Coronary artery (tissue), 2 donors: ENCODE measurements around the gene FKBP3.

Experiments used
- DNase-seq: peaks from one replicate; pipeline ENCODE4 v3.0.0-alpha.2; 2017; ENCODE audit warnings: low spot score
- H3K27ac ChIP-seq, 2 donors: fragments of 200-600 bp; sonication (generic); one replicate each; pipeline ENCODE4 v1.5.1; 2016 to 2019
- H3K4me3 ChIP-seq: fragments of 200-600 bp; sonication (generic); 2 replicates; pipeline ENCODE4 v1.5.1; 2016; ENCODE audit warnings: mild to moderate bottlenecking, moderate library complexity
- TF ChIP-seq, protein P1 (sequence below): fragments of 200-600 bp; sonication (generic); IDR thresholded peaks from one replicate; pipeline ENCODE4 v1.5.1; 2019; ENCODE audit warnings: antibody characterized with exemption

FKBP3 gene

DNA sequence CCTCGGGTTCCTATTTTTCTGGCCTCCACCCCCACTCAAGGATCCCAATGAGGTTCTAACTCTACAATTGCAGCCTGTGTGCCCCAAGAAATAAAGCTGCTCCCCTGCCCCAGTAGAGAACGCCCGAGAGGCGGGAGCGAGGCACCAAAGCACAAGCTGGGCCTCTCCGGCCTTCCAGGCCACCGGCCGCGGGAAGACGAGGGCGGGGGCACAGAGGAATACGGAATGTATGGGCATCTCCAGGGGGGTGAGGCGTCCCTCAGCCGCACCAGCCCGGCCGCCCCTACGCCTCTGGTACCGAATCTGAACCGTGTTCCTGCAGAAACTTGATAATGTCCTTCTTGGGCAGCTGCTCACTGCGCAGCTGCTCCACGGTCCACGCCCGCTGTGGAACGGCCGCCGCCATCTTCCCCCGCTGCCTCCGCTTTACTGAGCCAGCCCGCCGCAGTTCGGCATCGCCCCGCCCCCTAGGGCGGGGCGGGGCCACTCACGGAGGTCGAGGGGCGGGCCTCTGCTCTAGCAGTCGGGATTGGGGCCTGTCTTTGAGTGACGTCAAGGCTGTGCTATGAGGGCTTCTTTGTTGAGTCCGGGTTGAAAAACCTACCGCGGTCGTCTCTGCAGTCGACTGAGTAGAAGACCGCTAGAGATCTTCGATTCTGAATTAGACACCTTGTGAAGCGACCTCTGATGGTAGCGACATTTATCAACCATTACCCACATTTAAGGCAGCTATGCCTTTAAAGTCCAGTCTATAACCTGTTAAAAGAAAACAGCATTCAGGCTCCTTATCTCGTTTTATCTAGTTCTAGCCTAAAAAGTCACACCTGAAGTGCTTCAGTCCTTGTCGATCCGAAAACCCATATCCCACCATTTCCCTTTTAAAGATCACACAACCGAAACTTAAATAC lies at the start of gene FKBP3:
FKBP3 (minus strand) TSS at position 431 of the 908 bp plus-strand sequence; CDS start at position 406, 25 bp downstream.
- peak within 1 kb of the TSS; percentile 71 to 81 for H3K27ac ChIP-seq
- peak; percentile 97 for DNase-seq
- H3K4me3 ChIP-seq = peak within 1 kb of the TSS; percentile 74
- TF ChIP-seq, protein P1, sequence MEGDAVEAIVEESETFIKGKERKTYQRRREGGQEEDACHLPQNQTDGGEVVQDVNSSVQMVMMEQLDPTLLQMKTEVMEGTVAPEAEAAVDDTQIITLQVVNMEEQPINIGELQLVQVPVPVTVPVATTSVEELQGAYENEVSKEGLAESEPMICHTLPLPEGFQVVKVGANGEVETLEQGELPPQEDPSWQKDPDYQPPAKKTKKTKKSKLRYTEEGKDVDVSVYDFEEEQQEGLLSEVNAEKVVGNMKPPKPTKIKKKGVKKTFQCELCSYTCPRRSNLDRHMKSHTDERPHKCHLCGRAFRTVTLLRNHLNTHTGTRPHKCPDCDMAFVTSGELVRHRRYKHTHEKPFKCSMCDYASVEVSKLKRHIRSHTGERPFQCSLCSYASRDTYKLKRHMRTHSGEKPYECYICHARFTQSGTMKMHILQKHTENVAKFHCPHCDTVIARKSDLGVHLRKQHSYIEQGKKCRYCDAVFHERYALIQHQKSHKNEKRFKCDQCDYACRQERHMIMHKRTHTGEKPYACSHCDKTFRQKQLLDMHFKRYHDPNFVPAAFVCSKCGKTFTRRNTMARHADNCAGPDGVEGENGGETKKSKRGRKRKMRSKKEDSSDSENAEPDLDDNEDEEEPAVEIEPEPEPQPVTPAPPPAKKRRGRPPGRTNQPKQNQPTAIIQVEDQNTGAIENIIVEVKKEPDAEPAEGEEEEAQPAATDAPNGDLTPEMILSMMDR = no peak

DNA sequence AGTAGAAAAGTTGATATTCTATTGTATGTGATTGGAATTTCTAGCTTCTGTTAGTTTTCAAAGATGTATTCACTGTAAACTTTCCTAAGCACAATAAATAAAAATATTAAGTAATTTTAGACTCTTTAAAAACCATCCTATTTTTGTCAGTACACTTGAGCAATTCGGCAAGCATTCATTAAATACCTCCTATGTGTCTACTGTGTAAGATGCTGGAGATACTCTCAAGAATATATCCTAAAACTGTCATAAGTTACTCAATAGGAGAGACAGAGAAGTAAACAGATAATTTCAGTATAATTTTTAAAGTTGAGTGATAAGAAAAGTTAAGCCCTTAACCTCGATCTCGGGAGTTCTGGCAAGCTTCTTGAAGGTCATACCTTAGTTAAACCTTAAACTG lies 47.5 kb upstream of the FKBP3 start:
- no peak for DNase-seq
- H3K27ac ChIP-seq = no peak overlapping the region
- TF ChIP-seq, protein P1 = no peak
- H3K4me3 ChIP-seq = no peak overlapping the region

DNA sequence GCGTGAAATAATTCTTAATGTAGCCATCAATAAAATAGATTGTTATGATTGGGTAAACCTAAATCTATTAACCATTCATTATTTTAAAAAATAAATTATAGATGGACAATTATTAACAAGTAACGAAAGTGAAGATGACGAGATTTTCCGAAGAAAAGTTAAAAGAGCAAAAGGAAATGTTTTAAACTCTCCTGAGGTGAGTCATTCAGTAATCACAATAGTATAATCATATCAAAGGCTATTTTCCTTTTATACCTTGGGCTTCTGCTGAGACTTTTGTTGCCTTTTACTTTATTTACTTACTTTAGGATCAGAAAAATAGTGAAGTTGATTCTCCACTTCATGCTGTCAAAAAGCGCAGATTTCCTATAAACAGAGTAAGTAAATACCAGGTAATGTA lies 47.0 kb upstream of the FKBP3 start:
- no peak for DNase-seq
- TF ChIP-seq, protein P1 = no peak
- H3K27ac ChIP-seq = no peak overlapping the region
- no peak overlapping the region for H3K4me3 ChIP-seq

DNA sequence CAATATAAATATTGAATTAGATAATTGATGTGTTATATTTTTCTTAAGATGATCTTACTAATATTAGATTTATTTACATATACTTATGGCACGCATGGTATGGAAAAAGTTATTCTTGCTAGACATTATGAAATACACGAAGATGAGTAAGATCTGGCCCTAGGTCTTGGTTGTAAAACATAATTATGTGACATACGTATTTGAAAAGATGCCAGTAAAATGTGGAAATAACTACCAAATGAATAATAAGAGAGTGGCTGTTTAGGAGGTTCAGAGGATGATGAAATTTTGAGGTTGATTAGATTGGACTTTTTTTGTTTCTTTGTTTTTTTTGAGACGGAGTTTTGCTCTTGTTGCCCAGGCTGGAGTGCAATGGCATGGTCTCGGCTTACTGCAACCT lies 42.8 kb upstream of the FKBP3 start:
- no peak overlapping the region for H3K27ac ChIP-seq
- TF ChIP-seq, protein P1 = no peak
- DNase-seq = no peak

DNA sequence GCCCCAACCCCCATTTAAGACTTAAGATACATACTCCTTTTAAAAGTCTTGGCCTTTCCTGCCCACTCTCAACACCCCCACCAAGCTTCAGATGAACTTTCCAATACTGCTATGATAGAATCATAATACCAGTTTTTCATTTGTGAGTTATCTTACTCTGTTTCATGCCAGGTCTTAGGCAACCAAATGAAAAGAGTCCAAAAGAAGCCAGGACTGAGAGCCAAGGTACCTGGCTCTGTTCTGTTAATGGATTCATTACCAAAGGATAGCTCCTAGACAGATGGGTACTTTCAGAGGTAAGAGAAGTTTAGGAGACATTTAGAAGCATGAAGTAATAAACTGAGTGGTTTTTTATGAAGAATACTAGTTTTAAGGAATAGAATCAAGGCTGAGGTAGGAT lies 35.6 kb upstream of the FKBP3 start:
- Histone ChIP-seq H3K4me3 (no peak overlapping the region), H3K27ac (no peak overlapping the region)
- DNase-seq = no peak
- TF ChIP-seq, protein P1 = no peak

More for the DNA sequence above, 42.8 kb upstream of the FKBP3 start:
- no peak overlapping the region for H3K4me3 ChIP-seq

DNA sequence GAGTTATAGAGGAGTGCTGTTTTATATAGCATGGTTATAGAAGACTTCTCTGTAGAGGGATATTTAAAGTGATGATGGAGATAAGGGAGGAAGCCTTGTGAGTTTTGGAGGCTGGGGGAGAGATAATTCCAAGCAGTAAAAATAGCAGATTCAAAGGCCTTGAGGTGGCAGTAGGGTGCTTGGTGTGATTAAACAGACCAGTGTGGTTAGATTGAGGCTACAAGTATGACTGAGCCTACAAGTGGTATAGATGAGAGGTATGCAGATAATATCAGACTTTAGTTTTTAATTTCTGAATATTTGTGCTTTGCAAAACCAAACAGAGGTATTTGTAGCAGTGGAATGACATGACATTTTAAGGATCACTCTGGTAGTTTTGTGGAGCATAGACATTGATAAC lies 21.8 kb upstream of the FKBP3 start:
- no peak for DNase-seq
- TF ChIP-seq, protein P1 = no peak
- H3K27ac ChIP-seq = no peak overlapping the region
- H3K4me3 ChIP-seq = no peak overlapping the region

DNA sequence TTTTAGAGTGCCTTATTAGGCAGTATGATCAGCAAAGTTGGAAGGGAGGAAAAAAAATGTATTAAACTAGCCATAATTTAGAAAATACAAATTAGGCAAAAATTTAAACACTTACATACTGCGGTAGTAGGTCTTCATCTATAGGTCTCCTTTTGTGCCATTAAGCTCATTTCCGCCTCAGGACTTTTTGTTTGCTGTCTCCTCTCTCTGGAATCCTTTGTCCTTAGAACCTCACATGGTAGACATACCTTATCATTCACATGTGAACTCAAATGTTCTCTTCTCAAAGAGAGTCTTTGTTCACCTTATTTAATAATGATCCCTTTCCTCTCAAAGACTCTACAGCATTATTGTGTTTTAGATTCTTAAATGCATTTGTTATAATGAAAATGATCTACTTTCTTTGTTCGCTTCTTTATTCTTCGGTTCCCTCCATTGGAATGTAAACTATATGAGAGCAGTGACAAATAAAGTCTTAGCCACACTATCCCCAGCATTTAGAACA lies 16.2 kb upstream of the FKBP3 start:
- Histone ChIP-seq H3K4me3 (no peak overlapping the region), H3K27ac (no peak overlapping the region)
- no peak for DNase-seq
- TF ChIP-seq, protein P1 = no peak
